GM19455 (cell line): ENCODE measurements around the gene SECISBP2.
"Not testable (repeated sequence)": the region's sequence is repeated elsewhere in the genome, so short reads cannot be mapped to it uniquely, and the experiment has no call there.

Experiments used
- ATAC-seq: cut with Tn5 transposase; IDR thresholded peaks from one replicate; pipeline ENCODE4 v1.9.1; 2021; ENCODE audit not compliant: unreplicated experiment

The SECISBP2 gene

DNA sequence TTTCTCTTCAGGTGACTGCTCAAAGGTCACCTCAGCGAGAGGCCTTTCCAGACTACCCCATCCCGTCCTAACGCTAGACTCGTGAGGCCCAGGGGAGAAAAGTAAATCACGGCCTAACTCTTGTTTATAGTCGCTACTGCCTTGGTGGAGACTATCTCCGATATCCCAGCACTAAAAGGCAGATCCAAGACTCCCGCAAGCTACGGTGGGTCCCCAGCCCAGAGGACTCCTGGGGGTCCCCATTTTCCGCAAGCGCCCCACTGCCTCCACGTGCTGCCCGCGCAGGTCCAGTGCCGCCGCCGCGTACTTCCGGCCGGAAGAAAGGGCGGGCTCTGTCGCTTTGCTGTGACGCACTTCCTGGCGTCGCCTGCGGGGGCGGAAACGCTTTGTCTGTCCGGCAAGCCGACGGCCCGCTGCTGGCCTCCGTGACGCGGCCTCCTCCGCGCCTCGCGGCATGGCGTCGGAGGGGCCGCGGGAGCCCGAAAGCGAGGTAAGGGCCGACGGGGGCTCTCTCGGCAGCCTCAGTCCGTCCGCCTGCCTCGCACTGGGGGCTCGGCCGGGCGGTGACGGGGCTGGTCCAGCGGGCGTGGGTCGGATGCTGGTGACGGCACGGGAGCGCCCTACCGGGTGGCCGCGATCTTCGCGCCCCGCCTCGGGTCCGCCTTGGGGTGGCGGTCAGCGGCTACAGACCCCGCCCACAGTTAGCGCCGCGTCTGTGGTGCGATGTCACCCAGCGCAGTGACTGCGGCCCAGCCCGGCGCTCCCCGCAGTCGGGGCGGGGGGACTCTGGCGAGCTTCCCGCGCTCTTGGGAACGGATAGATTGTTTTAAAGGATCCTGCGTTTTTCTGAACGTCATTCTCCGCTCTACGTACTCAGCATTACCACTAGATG, at the start of gene SECISBP2:
Gene SECISBP2 (plus strand): TSS at position 378 of the 892 bp plus-strand sequence. CDS start 77 bp downstream, at position 455.
- ATAC-seq = peak; percentile 90

GRCh38 chr9:89273528-89274279, 44.6 kb upstream of the SECISBP2 start:
- no peak for ATAC-seq

DNA sequence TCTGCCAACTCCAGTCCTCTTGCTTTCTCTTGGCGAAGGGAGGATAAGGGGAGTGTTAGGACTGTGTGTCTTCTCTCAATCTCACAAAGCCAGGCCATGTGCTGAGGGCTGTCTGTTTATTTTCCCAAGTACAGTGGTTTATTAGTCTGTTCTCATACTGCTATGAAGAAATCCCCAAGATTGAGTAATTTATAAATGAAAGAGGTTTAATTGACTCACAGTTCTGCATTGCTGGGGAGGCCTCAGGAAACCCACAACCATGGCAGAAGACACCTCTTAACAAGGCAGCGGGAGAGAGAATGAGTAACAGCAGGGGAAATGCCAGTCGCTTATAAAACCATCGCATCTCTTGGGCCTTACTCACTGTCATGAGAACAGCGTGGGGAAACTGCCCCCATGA, 43.5 kb upstream of the SECISBP2 start:
- no peak for ATAC-seq

DNA sequence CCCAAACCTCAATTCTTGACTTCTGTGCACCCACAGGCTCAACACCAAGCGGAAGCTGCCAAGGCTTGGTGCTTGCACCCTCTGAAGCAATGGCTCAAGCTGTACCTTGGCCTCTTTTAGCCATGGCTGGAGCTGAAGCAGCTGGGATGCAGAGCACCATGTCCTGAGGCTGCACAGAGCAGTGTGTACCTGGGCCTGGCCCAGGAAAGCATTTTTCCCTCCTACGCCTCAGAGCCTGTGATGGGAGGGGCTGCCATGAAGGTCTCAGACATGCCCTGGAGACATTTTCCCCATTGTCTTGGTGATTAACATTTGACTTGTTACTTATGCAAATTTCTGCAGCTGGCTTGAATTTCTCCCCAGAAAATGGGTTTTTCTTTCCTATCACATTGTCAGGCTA, 42.3 kb upstream of the SECISBP2 start:
- not testable (repeated sequence) for ATAC-seq

- no peak for ATAC-seq
These were observed 41.3 kb upstream of the SECISBP2 start for GRCh38 chr9:89277043-89277442.

DNA sequence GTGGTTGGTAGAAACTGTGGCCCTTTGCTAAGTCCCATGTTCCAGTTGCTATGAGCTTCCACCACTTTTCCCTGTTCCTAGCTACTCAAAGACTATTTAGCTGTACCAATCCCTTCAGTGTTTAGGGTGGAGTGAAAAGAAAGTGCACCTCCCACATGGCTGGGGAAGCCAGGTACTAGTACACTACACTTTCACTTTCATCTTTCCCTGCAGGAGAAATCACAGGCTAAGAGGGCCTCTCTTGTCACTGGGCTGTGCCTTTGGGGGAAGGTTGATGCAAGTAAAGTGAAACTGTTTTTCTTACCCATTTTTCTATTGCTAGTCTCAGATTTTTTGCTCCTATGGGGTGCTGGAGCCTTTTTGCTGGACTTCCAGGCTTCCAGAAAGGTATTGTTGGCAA, 40.8 kb upstream of the SECISBP2 start:
- no peak for ATAC-seq

DNA sequence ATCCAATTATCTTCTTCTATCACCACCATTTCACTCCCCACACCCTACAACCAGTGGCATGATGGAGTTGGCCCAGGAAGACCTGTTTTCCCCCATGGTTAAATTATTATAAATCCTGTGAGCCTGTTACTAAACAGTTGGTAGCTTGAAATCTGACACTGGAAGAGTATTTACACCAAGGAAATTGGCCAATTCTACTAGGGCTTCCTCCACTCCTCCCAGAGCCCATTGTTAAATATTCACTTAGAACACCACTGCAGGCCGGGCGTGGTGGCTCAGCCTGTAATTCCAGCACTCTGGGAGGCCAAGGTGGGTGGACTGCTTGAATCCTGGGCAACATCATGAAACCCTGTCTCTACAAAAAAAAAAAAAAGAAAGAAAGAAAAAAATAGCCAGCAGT, 39.7 kb upstream of the SECISBP2 start:
- no peak for ATAC-seq

GRCh38 chr9:89278997-89279739, 39.1 kb upstream of the SECISBP2 start:
- ATAC-seq = peak; percentile 53

DNA sequence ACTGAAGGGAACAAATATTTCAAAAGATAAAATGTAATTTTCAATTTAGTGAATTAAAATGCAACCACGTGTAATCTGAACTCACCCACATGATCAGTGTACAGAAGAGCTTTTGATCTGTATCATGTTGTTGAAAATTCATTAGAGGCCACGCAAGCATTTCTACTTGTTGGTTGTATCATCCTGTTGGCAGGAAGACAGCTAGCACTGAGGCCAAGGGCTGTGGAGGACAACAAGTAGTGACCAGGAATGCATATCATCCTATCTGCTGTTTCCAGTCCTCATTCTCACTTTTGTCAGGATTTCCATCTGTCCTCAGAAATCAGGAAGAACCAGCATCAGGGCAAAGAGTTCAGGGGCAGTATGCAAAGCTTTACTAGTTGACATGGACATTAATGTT, 37.2 kb upstream of the SECISBP2 start:
- no peak for ATAC-seq

DNA sequence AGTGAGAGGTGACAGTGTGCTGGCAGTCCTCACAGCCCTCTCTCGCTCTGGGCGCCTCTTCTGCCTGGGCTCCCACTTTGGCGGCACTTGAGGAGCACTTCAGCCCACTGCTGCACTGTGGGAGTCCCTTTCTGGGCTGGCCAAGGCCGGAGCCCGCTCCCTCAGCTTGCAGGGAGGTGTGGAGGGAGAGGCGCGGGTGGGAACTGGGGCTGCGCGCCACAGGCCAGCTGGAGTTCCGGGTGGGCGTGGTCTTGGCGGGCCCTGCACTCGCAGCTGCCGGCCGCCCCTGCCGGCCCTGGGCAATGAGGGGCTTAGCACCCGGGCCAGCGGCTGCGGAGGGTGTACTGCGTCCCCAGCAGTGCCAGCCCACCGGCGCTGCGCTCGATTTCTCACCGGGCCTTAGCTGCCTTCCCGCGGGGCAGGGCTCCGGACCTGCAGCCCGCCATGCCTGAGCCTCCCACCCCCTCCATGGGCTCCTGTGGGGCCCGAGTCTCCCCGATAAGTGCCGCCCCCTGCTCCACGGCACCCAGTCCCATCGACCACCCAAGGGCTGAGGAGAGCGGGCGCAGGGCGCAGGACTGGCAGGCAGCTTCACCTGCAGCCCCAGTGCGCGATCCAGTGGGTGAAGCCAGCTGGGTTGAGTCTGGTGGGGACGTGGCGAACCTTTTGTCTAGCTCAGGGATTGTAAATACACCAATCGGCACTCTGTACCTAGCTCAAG, 35.9 kb upstream of the SECISBP2 start:
- ATAC-seq = not testable (repeated sequence)

- ATAC-seq = no peak
These were observed 34.2 kb upstream of the SECISBP2 start for GRCh38 chr9:89284076-89284475.

- no peak for ATAC-seq
These were observed 26.6 kb upstream of the SECISBP2 start for GRCh38 chr9:89291741-89292140.

GRCh38 chr9:89293014-89293413, 25.3 kb upstream of the SECISBP2 start:
- no peak for ATAC-seq

DNA sequence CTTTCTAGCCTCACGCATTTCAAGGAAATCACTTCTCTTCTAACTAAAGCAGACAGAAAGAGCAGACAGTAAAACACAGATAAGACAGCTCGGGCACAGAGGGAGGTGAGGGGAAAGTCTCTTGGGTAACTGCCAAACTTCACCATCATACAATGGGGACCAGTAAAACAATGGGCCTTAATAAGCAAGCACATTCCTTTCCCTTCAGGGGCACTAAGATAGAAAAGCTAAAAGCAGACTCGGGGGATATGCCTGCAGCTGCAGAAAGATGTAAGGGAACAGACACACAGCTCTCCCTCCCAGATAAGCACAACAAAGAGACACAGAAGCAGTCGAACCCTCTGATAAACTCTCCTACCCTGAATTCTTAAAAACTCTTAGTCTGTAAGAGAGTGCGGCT, 22.9 kb upstream of the SECISBP2 start:
- ATAC-seq = no peak

DNA sequence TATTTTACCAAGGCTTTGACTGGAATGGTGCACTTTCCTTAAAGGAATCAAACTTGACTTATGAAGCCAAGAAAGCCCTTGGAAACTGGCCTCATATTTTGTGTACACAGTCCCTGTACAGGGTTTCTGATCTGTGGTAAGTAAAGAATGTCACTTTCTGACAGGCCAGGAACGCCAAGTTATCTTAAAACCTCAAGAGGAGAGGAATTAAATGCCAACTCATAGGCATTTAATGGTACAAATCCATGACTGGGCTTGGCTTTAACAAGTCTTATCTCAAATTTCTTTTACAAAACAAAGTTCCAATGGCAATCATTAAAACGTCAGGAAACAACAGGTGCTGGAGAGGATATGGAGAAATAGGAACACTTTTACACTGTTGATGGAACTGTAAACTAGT, 16.3 kb upstream of the SECISBP2 start:
- ATAC-seq = not testable (repeated sequence)

GRCh38 chr9:89304020-89304833, 14.1 kb upstream of the SECISBP2 start:
- peak; percentile 24 for ATAC-seq

DNA sequence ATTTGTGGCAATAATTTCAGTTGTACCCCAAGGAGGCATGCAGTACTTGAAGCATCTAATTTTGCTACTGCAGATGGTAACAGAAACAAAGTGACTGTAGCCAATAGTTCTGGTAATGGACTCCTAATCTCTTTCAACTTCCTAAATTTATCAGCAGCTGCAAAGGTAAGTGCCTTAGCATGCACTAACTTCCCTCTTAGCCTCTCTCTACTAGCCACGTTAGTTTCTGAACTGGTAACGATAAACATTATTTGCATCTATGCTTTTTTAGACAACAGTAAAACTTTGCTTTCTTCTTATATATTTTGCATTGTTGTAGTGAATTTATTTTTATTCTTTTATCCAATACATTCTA, 13.5 kb upstream of the SECISBP2 start:
- peak; percentile 70 for ATAC-seq

- ATAC-seq = no peak
These were observed 12.4 kb upstream of the SECISBP2 start for GRCh38 chr9:89305868-89306267.

DNA sequence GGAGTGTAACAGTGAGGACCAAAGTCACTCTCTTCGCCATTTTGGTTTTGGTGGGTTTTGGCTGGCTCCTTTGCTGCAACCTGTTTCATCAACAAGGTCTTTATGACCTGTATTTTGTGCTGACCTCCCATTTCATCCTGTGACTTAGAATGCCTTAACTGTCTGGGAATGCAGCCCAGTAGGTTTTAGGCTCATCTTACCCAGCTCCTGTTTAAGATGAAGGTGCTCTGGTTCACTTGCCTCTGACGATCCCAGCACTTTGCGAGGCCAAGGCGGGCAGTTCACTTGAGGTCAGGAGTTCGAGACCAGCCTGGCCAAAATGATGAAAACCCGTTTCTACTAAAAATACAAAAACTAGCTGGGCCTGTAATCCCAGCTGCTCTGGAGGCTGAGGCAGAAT, 9.1 kb upstream of the SECISBP2 start:
- ATAC-seq = no peak
